Measurements from ENCODE around the gene ARID3C.

The ARID3C gene

GRCh38 chr9:34628656-34629490 lies at the start of gene ARID3C:
ARID3C (minus strand) TSS chr9:34629066; CDS start chr9:34628014, 1,052 bp downstream.
- DNase-seq = peak; percentile 78

GRCh38 chr9:34675869-34676268 lies 47.0 kb upstream of the ARID3C start:
- no peak for DNase-seq

- peak; percentile 88 for DNase-seq
Observed at GRCh38 chr9:34675048-34675714, 46.3 kb upstream of the ARID3C start.

- DNase-seq = no peak
Observed at GRCh38 chr9:34674440-34674839, 45.6 kb upstream of the ARID3C start.

- no peak for DNase-seq
Observed at GRCh38 chr9:34671307-34671706, 42.4 kb upstream of the ARID3C start.

- no peak for DNase-seq
Observed at GRCh38 chr9:34669809-34670562, 41.1 kb upstream of the ARID3C start.

- DNase-seq = peak; percentile 98
Observed at GRCh38 chr9:34665381-34666250, 36.8 kb upstream of the ARID3C start.

GRCh38 chr9:34665067-34665380 lies 36.2 kb upstream of the ARID3C start:
- DNase-seq = no peak

- DNase-seq = peak; percentile 73
Observed at GRCh38 chr9:34664281-34665066, 35.6 kb upstream of the ARID3C start.

- DNase-seq = no peak
Observed at GRCh38 chr9:34663303-34663605, 34.4 kb upstream of the ARID3C start.

GRCh38 chr9:34662526-34663302 lies 33.8 kb upstream of the ARID3C start, which contains the start of gene CCL27:
CCL27 (minus strand) TSS chr9:34662657; CDS start chr9:34662633, 24 bp downstream.
- DNase-seq = no peak

GRCh38 chr9:34659592-34660253 lies 30.9 kb upstream of the ARID3C start:
- peak; percentile 74 for DNase-seq

GRCh38 chr9:34658461-34658860 lies 29.6 kb upstream of the ARID3C start:
- no peak for DNase-seq

GRCh38 chr9:34656992-34657391 lies 28.1 kb upstream of the ARID3C start:
- DNase-seq = no peak

- no peak for DNase-seq
Observed at GRCh38 chr9:34655394-34655793, 26.5 kb upstream of the ARID3C start.

GRCh38 chr9:34654323-34655051 lies 25.6 kb upstream of the ARID3C start:
- peak; percentile 82 for DNase-seq

- no peak for DNase-seq
Observed at GRCh38 chr9:34653151-34654072, 24.5 kb upstream of the ARID3C start.

GRCh38 chr9:34652602-34653000 lies 23.7 kb upstream of the ARID3C start:
- no peak for DNase-seq

Measured in NCI-H69 (cell line).